GM21786 (cell line): Measurements from ENCODE around the gene CPSF3.
"Not testable (repeated sequence)": the region's sequence is repeated elsewhere in the genome, so short reads cannot be mapped to it uniquely, and the experiment has no call there.

Experiments
- ATAC-seq: cut with Tn5 transposase; IDR thresholded peaks from one replicate; pipeline ENCODE4 v1.9.1; 2021; ENCODE audit not compliant: unreplicated experiment

The CPSF3 gene

GRCh38 chr2:9498210-9498609 is 74.8 kb downstream of the CPSF3 start:
- ATAC-seq = no peak

DNA sequence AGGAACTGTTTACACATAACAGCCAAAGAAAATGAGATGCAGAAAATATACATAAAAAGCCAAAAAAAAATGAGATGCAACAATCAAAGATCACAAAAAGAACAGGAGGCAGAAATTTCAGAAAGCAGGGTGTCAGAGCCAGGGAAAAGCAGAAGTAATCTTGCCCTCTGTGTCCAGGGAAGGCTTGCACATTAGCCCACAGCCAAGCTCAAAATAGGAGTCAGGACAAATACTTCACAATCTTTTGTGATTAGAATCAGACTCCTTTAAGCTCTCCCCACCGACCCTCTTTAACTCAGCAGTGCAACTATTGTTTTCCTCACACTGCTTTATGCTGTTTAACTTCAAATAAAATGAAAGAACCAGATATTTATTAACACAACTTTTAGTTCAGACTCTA is 85.5 kb downstream of the CPSF3 start:
- ATAC-seq = no peak

GRCh38 chr2:9513946-9514345 is 90.5 kb downstream of the CPSF3 start:
- not testable (repeated sequence) for ATAC-seq

DNA sequence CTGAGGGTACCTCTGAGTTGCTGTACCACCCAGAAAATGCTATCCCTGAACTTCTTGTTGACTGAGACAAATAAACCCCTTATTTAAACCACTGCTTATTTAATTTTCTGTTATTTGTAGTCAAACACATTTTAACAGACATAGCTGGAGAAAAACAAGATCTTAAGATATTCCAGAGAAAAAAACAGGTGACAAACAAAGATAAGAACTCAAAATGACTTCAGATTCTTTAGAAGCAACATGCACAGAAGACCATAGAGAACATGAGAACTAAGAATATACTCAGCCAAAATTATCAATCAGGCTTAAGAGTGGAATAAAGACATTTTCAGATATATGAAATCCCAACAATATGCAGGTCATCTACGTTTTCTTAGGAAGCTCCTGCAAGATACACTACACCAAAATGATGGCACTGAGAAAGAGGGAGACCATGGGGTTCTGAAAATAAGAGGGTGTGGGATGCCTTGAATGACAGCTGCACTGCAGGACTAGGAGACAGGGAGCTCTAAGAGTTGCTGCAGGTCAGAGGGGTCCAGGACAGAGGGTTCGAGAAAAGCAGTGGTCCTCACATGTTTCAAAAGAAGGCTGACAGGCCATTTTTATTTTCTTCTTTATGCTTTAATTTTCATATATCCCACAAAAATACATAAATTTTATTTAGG is 93.8 kb downstream of the CPSF3 start:
- no peak for ATAC-seq

GRCh38 chr2:9518163-9518562 is 94.7 kb downstream of the CPSF3 start:
- ATAC-seq = no peak

- ATAC-seq = no peak
These were observed 95.3 kb downstream of the CPSF3 start for GRCh38 chr2:9518780-9519179.

DNA sequence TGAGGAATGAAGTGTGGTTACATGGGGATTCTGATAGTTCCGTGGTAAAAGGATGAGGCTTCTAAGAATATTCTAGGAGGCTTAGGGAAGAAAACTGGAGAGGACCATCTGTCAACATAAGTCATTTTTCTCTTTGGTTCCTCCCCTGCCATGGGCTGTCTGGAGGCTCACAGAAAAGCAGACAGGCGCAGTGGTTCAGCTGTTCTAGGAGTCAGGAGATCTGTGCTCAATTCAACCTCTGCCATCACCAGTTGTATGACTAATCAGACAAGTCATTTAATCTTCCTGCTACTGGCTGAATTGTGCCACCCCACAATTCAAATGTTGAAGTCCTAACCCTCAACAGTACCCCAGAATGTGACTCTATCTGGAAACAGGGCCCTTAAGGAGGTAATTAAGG is 95.8 kb downstream of the CPSF3 start:
- no peak for ATAC-seq
